ENCODE results near the gene FAAH. TPM values are rescaled to one million over a fixed set of nuclear protein-coding genes. Genes with fewer than 3 reads are reported as not detected.

Gene FAAH
- polyA plus RNA-seq, 3 donors: 11.5 to 47.1 (median 11.5) TPM

- no peaks in the 10 kb centered on the region for H3K9me3 Mint-ChIP-seq
These were observed 37.6 kb downstream of the FAAH start for GRCh38 chr1:46431695-46432094.

GRCh38 chr1:46432781-46433327 lies 38.7 kb downstream of the FAAH start:
- Histone ChIP-seq H3K9ac (ENCODE audit: insufficient read depth, low read length, poor library complexity, severe bottlenecking) (no peak overlapping the region), H3K79me2 (ENCODE audit: insufficient read depth, low read length) (no peaks in the 10 kb centered on the region), H3K4me3 (replicated peaks in 1 of 3; ENCODE audit: low read depth in 2 of 3, low read length in 3 of 3) (no peak overlapping the region), H2AFZ (ENCODE audit: insufficient read depth, low read depth, low read length, poor library complexity, severe bottlenecking) (no peak overlapping the region), H3K9me3 (replicated peaks in 1 of 2; ENCODE audit: control insufficient read depth in 1 of 2, insufficient read depth in 1 of 2, low read length in 2 of 2) (no peaks in the 10 kb centered on the region), H3K27ac (ENCODE audit: low read depth in 1 of 2, low read length in 2 of 2) (no peak overlapping the region), H4K20me1 (ENCODE audit: insufficient read depth, low read length) (no peaks in the 10 kb centered on the region), H3K4me2 (replicated peaks; ENCODE audit: extremely low read depth, low read length, poor library complexity, severe bottlenecking) (no peak overlapping the region), H3K36me3 (replicated peaks in 1 of 2; ENCODE audit: control insufficient read depth in 1 of 2, insufficient read depth in 2 of 2, low read length in 2 of 2) (no peaks in the 10 kb centered on the region), H3K27me3 (ENCODE audit: control insufficient read depth in 2 of 2, insufficient read depth in 2 of 2, low read length in 2 of 2) (no peaks in the 10 kb centered on the region), H3K4me1 (ENCODE audit: control insufficient read depth in 1 of 2, insufficient read depth in 2 of 2, low read length in 2 of 2) (peaks cover 2 to 3% of the 10 kb centered on the region in 2 donors)
- DNase-seq: no peak
- no peaks in the 10 kb centered on the region for H3K9me3 Mint-ChIP-seq
- intact Hi-C loops (cut with micrococcal nuclease): no loop called here
- no peak overlapping the region for H3K27ac Mint-ChIP-seq
- H3K27me3 Mint-ChIP-seq (ENCODE audit: low read depth in 3 of 3): peaks cover 7 to 25% (median 9%) of the 10 kb centered on the region in 3 donors
- H3K4me1 Mint-ChIP-seq: peaks cover 9% of the 10 kb centered on the region
- no peaks in the 10 kb centered on the region for H3K36me3 Mint-ChIP-seq
- WGBS (ENCODE audit: insufficient coverage): 71% methylated on average over 3 of the region's 10 CpGs
- no peak overlapping the region for H3K4me3 Mint-ChIP-seq
- TF ChIP-seq CTCF (IDR thresholded peaks at IDR 0.05): no peak

More at GRCh38 chr1:46431695-46432094, 37.6 kb downstream of the FAAH start:
- H3K27ac Mint-ChIP-seq: no peak overlapping the region
- Histone ChIP-seq H2AFZ (ENCODE audit: insufficient read depth, low read depth, low read length, poor library complexity, severe bottlenecking) (no peak overlapping the region), H3K27me3 (ENCODE audit: control insufficient read depth in 2 of 2, insufficient read depth in 2 of 2, low read length in 2 of 2) (no peaks in the 10 kb centered on the region), H3K36me3 (replicated peaks in 1 of 2; ENCODE audit: control insufficient read depth in 1 of 2, insufficient read depth in 2 of 2, low read length in 2 of 2) (no peaks in the 10 kb centered on the region), H3K4me2 (replicated peaks; ENCODE audit: extremely low read depth, low read length, poor library complexity, severe bottlenecking) (no peak overlapping the region), H3K4me1 (ENCODE audit: control insufficient read depth in 1 of 2, insufficient read depth in 2 of 2, low read length in 2 of 2) (no peaks in the 10 kb centered on the region), H3K27ac (ENCODE audit: low read depth in 1 of 2, low read length in 2 of 2) (no peak overlapping the region), H3K4me3 (replicated peaks in 1 of 3; ENCODE audit: low read depth in 2 of 3, low read length in 3 of 3) (no peak overlapping the region), H3K9ac (ENCODE audit: insufficient read depth, low read length, poor library complexity, severe bottlenecking) (no peak overlapping the region), H3K79me2 (ENCODE audit: insufficient read depth, low read length) (no peaks in the 10 kb centered on the region), H4K20me1 (ENCODE audit: insufficient read depth, low read length) (no peaks in the 10 kb centered on the region), H3K9me3 (replicated peaks in 1 of 2; ENCODE audit: control insufficient read depth in 1 of 2, insufficient read depth in 1 of 2, low read length in 2 of 2) (no peaks in the 10 kb centered on the region)
- no peaks in the 10 kb centered on the region for H3K36me3 Mint-ChIP-seq
- intact Hi-C loops (cut with micrococcal nuclease): no loop called here
- H3K27me3 Mint-ChIP-seq (ENCODE audit: low read depth in 3 of 3): peaks cover 7 to 25% (median 9%) of the 10 kb centered on the region in 3 donors
- H3K4me3 Mint-ChIP-seq: no peak overlapping the region
- H3K4me1 Mint-ChIP-seq: peaks cover 4% of the 10 kb centered on the region
- no peak for DNase-seq
- TF ChIP-seq CTCF (IDR thresholded peaks at IDR 0.05): no peak
- WGBS (ENCODE audit: insufficient coverage): 71% methylated on average over 2 of the region's 6 CpGs

Data from CD14-positive monocyte (primary cell).